GM19239 (cell line): ENCODE measurements around the gene MYO7A.

Experiments used
- DNase-seq: peaks from one replicate; pipeline ENCODE4 v3.0.0; 2011; ENCODE audit warnings: low spot score; ENCODE audit not compliant: insufficient read length
- FAIRE-seq: peaks from 2 replicates; lab custom pipeline; 2011; peaks lifted over from hg19 to GRCh38; lab: Jason Lieb, UNC

MYO7A gene

GRCh38 chr11:77125191-77125590, 2.9 kb upstream of the MYO7A start:
- DNase-seq, result no peak
- FAIRE-seq, result no peak

- DNase-seq, result no peak
- no peak for FAIRE-seq
These were observed 2.4 kb upstream of the MYO7A start for GRCh38 chr11:77125695-77126094.

- DNase-seq, result no peak
These were observed 1.8 kb upstream of the MYO7A start for GRCh38 chr11:77126156-77126775.

GRCh38 chr11:77126861-77127234, 1.2 kb upstream of the MYO7A start:
- FAIRE-seq (no peak), DNase-seq (no peak)

More at GRCh38 chr11:77126156-77126775, 1.8 kb upstream of the MYO7A start:
- FAIRE-seq, result no peak

GRCh38 chr11:77127235-77127911, 673 bp upstream of the MYO7A start:
- DNase-seq, result peak; percentile 65

GRCh38 chr11:77129069-77129841, 1.2 kb downstream of the MYO7A start:
- no peak for FAIRE-seq

More at GRCh38 chr11:77127235-77127911, 673 bp upstream of the MYO7A start:
- FAIRE-seq, result peak; percentile 31

GRCh38 chr11:77129842-77130756, 2.1 kb downstream of the MYO7A start:
- no peak for DNase-seq
- FAIRE-seq, result no peak

More at GRCh38 chr11:77129069-77129841, 1.2 kb downstream of the MYO7A start:
- DNase-seq, result no peak

GRCh38 chr11:77130763-77131513, 2.9 kb downstream of the MYO7A start:
- FAIRE-seq (no peak), DNase-seq (no peak)

- FAIRE-seq, result no peak
- no peak for DNase-seq
These were observed 3.5 kb downstream of the MYO7A start for GRCh38 chr11:77131560-77131959.

- no peak for DNase-seq
- no peak for FAIRE-seq
These were observed 7.0 kb downstream of the MYO7A start for GRCh38 chr11:77135069-77135468.

GRCh38 chr11:77136074-77136473, 8.0 kb downstream of the MYO7A start:
- no peak for DNase-seq
- FAIRE-seq, result no peak

GRCh38 chr11:77136784-77137420, 8.9 kb downstream of the MYO7A start:
- no peak for DNase-seq
- FAIRE-seq, result no peak

- no peak for DNase-seq
- FAIRE-seq, result no peak
These were observed 9.4 kb downstream of the MYO7A start for GRCh38 chr11:77137421-77137820.

- no peak for FAIRE-seq
- DNase-seq, result no peak
These were observed 10.1 kb downstream of the MYO7A start for GRCh38 chr11:77138106-77138649.

GRCh38 chr11:77139201-77139600, 11.2 kb downstream of the MYO7A start:
- DNase-seq (no peak), FAIRE-seq (no peak)

- DNase-seq (no peak), FAIRE-seq (no peak)
These were observed 12.3 kb downstream of the MYO7A start for GRCh38 chr11:77140231-77140851.

GRCh38 chr11:77141034-77141433, 13.0 kb downstream of the MYO7A start:
- no peak for FAIRE-seq
- DNase-seq, result no peak

GRCh38 chr11:77141475-77141874, 13.4 kb downstream of the MYO7A start:
- no peak for DNase-seq
- FAIRE-seq, result no peak
